GM12864 (cell line): ENCODE data around the gene SLIT1.

Source experiments
- DNase-seq: peaks from one replicate; pipeline ENCODE4 v3.0.0-alpha.2; 2011; ENCODE audit warnings: low read depth
- H3K4me3 ChIP-seq: 2 replicates; pipeline ENCODE4 v1.5.1; 2011; ENCODE audit warnings: mild to moderate bottlenecking, low read depth, low read length, control low read depth
- TF ChIP-seq, protein P1 (sequence below): IDR thresholded peaks from 2 replicates; pipeline ENCODE4 v1.5.1; 2011; ENCODE audit warnings: low read depth, mild to moderate bottlenecking, moderate library complexity, low read length, control low read depth, inconsistent platforms; ENCODE audit errors: missing control alignments

SLIT1 gene

GRCh38 chr10:97176226-97176625, 9.5 kb downstream of the SLIT1 start:
- DNase-seq: no peak
- TF ChIP-seq, protein P1, sequence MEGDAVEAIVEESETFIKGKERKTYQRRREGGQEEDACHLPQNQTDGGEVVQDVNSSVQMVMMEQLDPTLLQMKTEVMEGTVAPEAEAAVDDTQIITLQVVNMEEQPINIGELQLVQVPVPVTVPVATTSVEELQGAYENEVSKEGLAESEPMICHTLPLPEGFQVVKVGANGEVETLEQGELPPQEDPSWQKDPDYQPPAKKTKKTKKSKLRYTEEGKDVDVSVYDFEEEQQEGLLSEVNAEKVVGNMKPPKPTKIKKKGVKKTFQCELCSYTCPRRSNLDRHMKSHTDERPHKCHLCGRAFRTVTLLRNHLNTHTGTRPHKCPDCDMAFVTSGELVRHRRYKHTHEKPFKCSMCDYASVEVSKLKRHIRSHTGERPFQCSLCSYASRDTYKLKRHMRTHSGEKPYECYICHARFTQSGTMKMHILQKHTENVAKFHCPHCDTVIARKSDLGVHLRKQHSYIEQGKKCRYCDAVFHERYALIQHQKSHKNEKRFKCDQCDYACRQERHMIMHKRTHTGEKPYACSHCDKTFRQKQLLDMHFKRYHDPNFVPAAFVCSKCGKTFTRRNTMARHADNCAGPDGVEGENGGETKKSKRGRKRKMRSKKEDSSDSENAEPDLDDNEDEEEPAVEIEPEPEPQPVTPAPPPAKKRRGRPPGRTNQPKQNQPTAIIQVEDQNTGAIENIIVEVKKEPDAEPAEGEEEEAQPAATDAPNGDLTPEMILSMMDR: no peak
- H3K4me3 ChIP-seq: no peak overlapping the region

DNA sequence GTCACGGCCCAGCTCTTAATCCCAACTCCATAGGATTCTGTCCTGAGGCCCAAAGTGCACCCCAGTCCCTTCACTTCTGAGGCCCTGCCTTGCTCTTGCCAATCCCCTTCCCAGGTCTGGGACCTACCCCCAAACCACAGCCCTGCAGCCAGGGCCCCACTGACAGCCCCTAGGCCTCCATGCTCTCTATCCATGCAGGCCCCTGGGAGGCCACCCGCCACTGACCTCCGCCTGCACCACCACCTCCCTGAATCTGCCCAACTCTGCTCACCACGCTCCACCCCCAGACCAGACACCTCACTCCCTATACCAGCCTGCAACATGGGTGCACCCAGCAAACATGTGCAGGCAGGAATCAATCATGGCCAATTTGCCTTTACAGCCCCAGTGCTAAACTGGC, 10.2 kb downstream of the SLIT1 start:
- DNase-seq: no peak
- no peak overlapping the region for H3K4me3 ChIP-seq
- TF ChIP-seq, protein P1: no peak

DNA sequence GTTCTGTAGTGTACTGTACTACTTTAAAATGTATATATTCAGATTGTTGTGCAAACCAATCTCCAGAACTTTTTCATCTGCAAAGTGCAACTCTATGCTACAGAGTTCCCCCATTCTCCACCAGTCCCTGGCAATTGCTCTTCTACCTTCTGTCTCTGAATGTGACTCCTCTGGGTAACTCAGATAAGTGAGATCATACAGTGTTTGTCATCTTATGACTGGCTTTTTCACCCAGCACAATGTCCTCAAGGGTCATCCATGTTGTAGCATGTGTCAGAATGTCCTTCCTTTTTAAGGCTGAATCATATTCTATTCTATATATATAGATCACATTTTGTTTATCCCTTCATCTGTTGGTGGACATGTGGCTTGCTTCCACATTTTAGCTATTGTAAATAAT, 10.8 kb downstream of the SLIT1 start:
- H3K4me3 ChIP-seq: no peak overlapping the region
- TF ChIP-seq, protein P1: no peak
- DNase-seq: no peak

GRCh38 chr10:97174276-97174775, 11.4 kb downstream of the SLIT1 start:
- TF ChIP-seq, protein P1: no peak
- no peak for DNase-seq
- no peak overlapping the region for H3K4me3 ChIP-seq

DNA sequence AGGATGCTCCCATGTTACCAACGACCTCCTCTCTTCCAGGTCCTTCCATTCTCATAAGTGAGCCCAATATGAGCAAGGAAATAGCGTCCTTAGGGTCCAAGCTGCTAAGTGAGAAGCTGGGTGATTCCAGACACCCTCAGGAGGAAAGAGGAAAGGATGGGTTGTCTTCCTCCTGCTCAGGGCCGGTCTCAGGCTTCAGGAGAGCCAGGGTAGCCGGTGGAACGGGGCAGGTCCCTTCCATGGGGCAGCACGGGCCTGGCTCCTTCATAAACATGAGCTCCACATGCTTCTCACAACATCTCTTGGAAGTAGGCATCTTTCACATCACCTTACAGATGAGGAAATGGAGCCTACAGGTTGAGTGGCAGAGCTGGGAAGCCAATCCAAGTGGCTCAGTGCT, 12.7 kb downstream of the SLIT1 start:
- no peak for DNase-seq
- TF ChIP-seq, protein P1: no peak
- no peak overlapping the region for H3K4me3 ChIP-seq

DNA sequence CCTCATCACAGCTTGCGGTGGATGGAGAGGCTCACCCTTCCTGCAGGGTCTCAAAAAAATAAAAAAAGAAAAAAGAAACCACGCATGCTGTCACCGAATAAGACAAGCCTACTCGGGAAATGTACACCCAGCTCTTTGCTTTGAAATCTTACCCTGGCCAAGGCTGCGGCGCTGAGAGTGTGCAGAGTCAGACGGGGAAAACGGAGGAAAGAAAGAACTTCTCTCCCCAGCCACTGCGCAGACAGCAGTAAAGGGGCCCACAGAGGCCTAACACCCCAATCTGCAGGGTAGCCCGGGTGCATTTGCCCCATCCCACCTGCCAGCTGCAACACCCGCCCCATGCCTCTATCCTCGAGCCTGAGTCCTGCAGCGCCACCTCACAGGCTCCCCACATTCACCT, 14.8 kb downstream of the SLIT1 start:
- TF ChIP-seq, protein P1: no peak
- no peak overlapping the region for H3K4me3 ChIP-seq
- no peak for DNase-seq

DNA sequence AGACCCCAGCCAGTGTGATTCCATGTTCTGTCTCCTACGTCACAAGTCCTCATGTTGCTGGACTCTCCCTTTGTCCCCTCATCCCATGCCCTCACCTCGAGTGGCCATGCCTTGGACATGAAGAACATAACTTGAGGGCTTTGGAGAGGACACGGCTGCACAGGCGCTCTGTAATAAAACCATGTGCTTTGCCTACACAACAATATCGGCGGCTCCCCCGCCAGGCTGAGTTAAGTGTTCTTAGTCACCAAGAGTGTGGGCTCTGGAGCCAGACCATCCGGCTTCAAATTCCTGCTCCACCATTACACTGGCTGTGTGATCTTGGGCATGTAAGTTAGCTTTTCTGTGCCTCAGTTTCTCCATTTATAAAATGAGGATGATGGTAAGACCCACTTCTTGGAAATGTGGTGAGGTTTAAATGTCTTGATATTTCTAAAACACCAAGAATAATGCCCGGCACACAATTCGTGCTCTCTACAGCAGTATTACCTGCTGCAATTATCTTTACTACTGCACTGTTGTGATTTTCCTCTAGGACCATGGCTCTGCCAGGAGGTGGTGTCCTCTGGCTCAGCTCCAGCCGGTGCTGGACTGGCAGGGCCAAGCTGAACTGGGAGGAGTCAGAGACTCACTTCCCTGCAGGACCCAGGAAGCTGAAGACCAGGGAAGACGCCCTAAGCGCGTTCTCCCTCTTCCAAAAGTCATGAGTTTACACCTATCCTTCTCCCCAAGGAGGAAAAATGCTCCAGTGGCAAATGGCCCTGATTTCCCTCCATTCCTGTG, 15.7 kb downstream of the SLIT1 start:
- no peak overlapping the region for H3K4me3 ChIP-seq
- DNase-seq: no peak

More for the DNA sequence above, 15.7 kb downstream of the SLIT1 start:
- TF ChIP-seq, protein P1: no peak
